K562 (cell line): ENCODE results near the gene DAAM1. TPM values are rescaled to one million over a fixed set of nuclear protein-coding genes. Genes with fewer than 3 reads are reported as not detected.

Experiments
- ATAC-seq: fragments of 200-7000 bp; cut with Tn5 transposase; 3 replicates; pipeline ENCODE4 v1.9.1; 2020; ENCODE audit warnings: moderate library complexity
- BruUV-seq: library from RNA; stranded (reverse); fragments of 400-500 nt; replicated peaks from 2 replicates; lab custom pipeline; 2021; lab: Mats Ljungman, UMichigan
- CTCF ChIA-PET: fragments of 300-600 bp; formaldehyde crosslinking; extraction: SDS; loops from one replicate; lab custom pipeline; 2021; ENCODE audit warnings: low intra/inter-chr PET ratio; lab: Yijun Ruan, JAX
- POLR2A ChIA-PET: fragments of 300-600, 350-650 bp; sonication (Branson Sonifier 250); formaldehyde crosslinking; extraction: SDS; loops from one replicate; lab custom pipeline; 2021; ENCODE audit warnings: antibody characterized with exemption, inconsistent platforms; lab: Yijun Ruan, JAX
- DNase-seq, 4 experiments: peaks; one replicate each; pipeline versions ENCODE4 v3.0.0 to v3.0.0-alpha.2; 2011 to 2018; ENCODE audit warnings: low spot score in 3 of 4, mixed read lengths in 3 of 4; ENCODE audit errors: extremely low read depth in 1 of 4
- FAIRE-seq: peaks from 2 replicates; lab custom pipeline; 2011; peaks lifted over from hg19 to GRCh38; lab: Jason Lieb, UNC
- H2AFZ ChIP-seq: 2 replicates; pipeline ENCODE4 v1.6.0; 2011; ENCODE audit warnings: low read depth, low read length, control low read depth, inconsistent platforms
- H3K27ac ChIP-seq: fragments of 200-600 bp; 3 replicates; pipeline ENCODE4 v1.8.0; 2011; ENCODE audit warnings: low read depth, mild to moderate bottlenecking, control low read depth, inconsistent platforms, low read length, moderate library complexity, mixed read lengths; ENCODE audit errors: extremely low read depth
- H3K27me3 ChIP-seq, 2 experiments: fragments of 300-600 bp in 1 of 2; 2 replicates in 1 of 2; 3 replicates in 1 of 2; pipeline versions ENCODE4 v1.6.0 to v1.8.0; 2011; ENCODE audit warnings: inconsistent platforms in 2 of 2, low read length in 2 of 2, mild to moderate bottlenecking in 1 of 2, mixed read lengths in 1 of 2, moderate library complexity in 1 of 2; ENCODE audit not compliant: control insufficient read depth in 2 of 2, insufficient read depth in 2 of 2
- H3K36me3 ChIP-seq: fragments of 300-600 bp; 3 replicates; pipeline ENCODE4 v1.8.0; 2011; ENCODE audit warnings: mild to moderate bottlenecking, low read length, inconsistent platforms; ENCODE audit not compliant: control insufficient read depth, insufficient read depth
- H3K4me1 ChIP-seq, 2 experiments: fragments of 200-600 bp in 1 of 2; replicated peaks in 1 of 2; 2 replicates in 1 of 2; 3 replicates in 1 of 2; pipeline versions ENCODE4 v1.5.1 to v1.8.0; 2011; ENCODE audit warnings: inconsistent platforms in 2 of 2, low read length in 2 of 2, mild to moderate bottlenecking in 1 of 2, mixed read lengths in 1 of 2, moderate library complexity in 1 of 2; ENCODE audit not compliant: control insufficient read depth in 2 of 2, insufficient read depth in 2 of 2
- H3K4me2 ChIP-seq: 2 replicates; pipeline ENCODE4 v1.6.1; 2011; ENCODE audit warnings: low read length, control low read depth, inconsistent platforms, mixed read lengths; ENCODE audit not compliant: insufficient read depth
- H3K4me3 ChIP-seq: fragments of 200-600 bp; sonication (generic), shearing (Covaris generic); 2 replicates; pipeline ENCODE4 v1.5.1; 2016; ENCODE audit warnings: control low read depth, inconsistent platforms
- H3K79me2 ChIP-seq: fragments of 200-600 bp; 3 replicates; pipeline ENCODE4 v1.8.0; 2011; ENCODE audit warnings: low read length, inconsistent platforms; ENCODE audit not compliant: control insufficient read depth, insufficient read depth
- H3K9ac ChIP-seq, 2 experiments: 2 replicates each; pipeline versions ENCODE4 v1.6.0 to v1.6.1; 2011; ENCODE audit warnings: low read depth in 2 of 2, low read length in 2 of 2, control low read depth in 1 of 2, inconsistent platforms in 1 of 2, mild to moderate bottlenecking in 1 of 2, mixed read lengths in 1 of 2; ENCODE audit not compliant: insufficient read depth in 1 of 2
- H3K9me1 ChIP-seq: one replicate; pipeline ENCODE4 v1.6.0; 2011; ENCODE audit warnings: inconsistent platforms, mild to moderate bottlenecking, low read length, moderate library complexity; ENCODE audit not compliant: control insufficient read depth, insufficient read depth
- H3K9me3 ChIP-seq: replicated peaks from 2 replicates; pipeline ENCODE4 v1.5.1; 2011; ENCODE audit warnings: low read depth, low read length, inconsistent platforms; ENCODE audit not compliant: control insufficient read depth, insufficient read depth
- H4K20me1 ChIP-seq: replicated peaks from 2 replicates; pipeline ENCODE4 v1.6.1; 2011; ENCODE audit warnings: low read length, inconsistent platforms, mixed read lengths; ENCODE audit not compliant: control insufficient read depth, insufficient read depth
- ADNP ChIP-seq: fragments of 200-800 bp; sonication (Bioruptor generic); IDR thresholded peaks from 2 replicates; pipeline ENCODE4 v1.6.1; 2016; ENCODE audit warnings: missing genetic modification characterization, missing compliant biosample characterization
- BRF2 ChIP-seq: IDR thresholded peaks from 3 replicates; pipeline ENCODE4 v1.6.1; 2011; ENCODE audit warnings: borderline replicate concordance, mild to moderate bottlenecking; ENCODE audit not compliant: insufficient read length, insufficient read depth
- CHD1 ChIP-seq: fragments of 200-600 bp; sonication (generic); IDR thresholded peaks from one replicate; pipeline ENCODE4 v1.6.1; 2012; ENCODE audit warnings: mild to moderate bottlenecking, moderate library complexity, low read length, inconsistent platforms
- FOSL1 ChIP-seq: fragments of 200-800 bp; sonication (Bioruptor generic); conservative IDR thresholded peaks from 2 replicates; pipeline ENCODE4 v1.6.1; 2016; ENCODE audit warnings: missing genetic modification characterization, missing compliant biosample characterization
- GTF2F1 ChIP-seq: IDR thresholded peaks from 2 replicates; pipeline ENCODE4 v1.6.1; 2011; ENCODE audit warnings: low read depth, low read length, improper control_type of control experiment
- HMBOX1 ChIP-seq: sonication (generic); IDR thresholded peaks from 2 replicates; pipeline ENCODE4 v1.6.1; 2016
- MED1 ChIP-seq: sonication (generic); formaldehyde crosslinking; IDR thresholded peaks from 2 replicates; pipeline ENCODE4 v1.8.1; 2023; ENCODE audit warnings: missing genetic modification reagents, borderline replicate concordance
- NR2C2 ChIP-seq, 2 experiments: fragments of 200-800 bp in 1 of 2; sonication (Bioruptor generic) in 1 of 2; sonication (generic) in 1 of 2; formaldehyde crosslinking in 1 of 2; IDR thresholded peaks; 2 replicates each; pipeline versions ENCODE4 v1.6.1 to v1.8.0; 2016 to 2022; ENCODE audit warnings: mild to moderate bottlenecking in 1 of 2, missing compliant biosample characterization in 1 of 2, missing genetic modification characterization in 1 of 2, missing genetic modification reagents in 1 of 2
- POU5F1 ChIP-seq: fragments of 150-350 bp; IDR thresholded peaks from 2 replicates; pipeline ENCODE4 v1.6.1; 2014; ENCODE audit warnings: borderline replicate concordance, low read length, low read depth, mild to moderate bottlenecking; ENCODE audit not compliant: partially characterized antibody
- PTBP1 ChIP-seq: fragments of 200-400 bp; formaldehyde crosslinking; IDR thresholded peaks from 2 replicates; pipeline ENCODE4 v1.6.1; 2017; ENCODE audit warnings: low read depth, low read length
- SNRNP70 ChIP-seq: fragments of 200-400 bp; formaldehyde crosslinking; optimal IDR thresholded peaks from 2 replicates; pipeline ENCODE3; 2017; ENCODE audit warnings: low read depth, low read length
- TRIM28 ChIP-seq: fragments of 450-650 bp; IDR thresholded peaks from 2 replicates; pipeline ENCODE4 v1.6.1; 2017
- ZC3H11A ChIP-seq: IDR thresholded peaks from 2 replicates; pipeline ENCODE4 v1.6.1; 2012; ENCODE audit warnings: low read depth, low read length, improper control_type of control experiment
- ZNF561 ChIP-seq: fragments of 450-650 bp; formaldehyde crosslinking; conservative IDR thresholded peaks from 2 replicates; pipeline ENCODE4 v1.4.0; 2020; ENCODE audit warnings: mild to moderate bottlenecking, moderate library complexity
- WGBS: fragments of 100-300 bp; shearing (Covaris generic); methylation state at CpG from one replicate; pipeline ENCODE4 v1.1.6; 2016; ENCODE audit warnings: low coverage, mixed read lengths; ENCODE audit not compliant: insufficient coverage; ENCODE audit errors: missing lambda C conversion rate; 5-methylcytosine and 5-hydroxymethylcytosine counted together
- in situ Hi-C: fragments of 300-500 bp; cut with MboI; formaldehyde crosslinking; loops from 4 replicates; pipeline ENCODE4 v1.15.0; 2018; ENCODE audit warnings: inconsistent platforms, mixed read lengths
- intact Hi-C: fragments of 100-400 bp; cut with micrococcal nuclease; formaldehyde crosslinking; loops from 2 replicates; pipeline ENCODE4 v1.14.2; 2022
- polyA plus RNA-seq, 8 experiments: library from polyadenylated mRNA; depleted of rRNA in 4 of 8; stranded (reverse) in 5 of 8; unstranded in 3 of 8; fragments of >200 nt; fragmentation: Nextera tagmentation in 2 of 8; fragmentation: Illumina TruSeq in 1 of 8; extraction: Ambion mirVana in 2 of 8; extraction: Trizol in 1 of 8; gene quantifications; 2 replicates each; pipeline versions ENCODE4 v1.2.1 to v1.2.3, GENCODE V29; 2011 to 2014; ENCODE audit warnings: inconsistent platforms in 1 of 8, missing spikeins in 1 of 8
- total RNA-seq, 7 experiments: library from RNA; depleted of rRNA in 6 of 7; stranded (reverse); fragments of >200 nt in 6 of 7; fragmentation: Illumina TruSeq in 2 of 7; extraction: Trizol in 2 of 7; gene quantifications; 2 replicates each; pipeline versions ENCODE4 v1.2.1 to v1.2.3, GENCODE V29; 2011 to 2021; ENCODE audit warnings: low replicate concordance in 1 of 7

The DAAM1 gene
- total and polyA plus RNA-seq, 9 of the 15 experiments (the other 6 are each of a cell fraction or from before 2014, with no cell fraction given): 3.6 to 11.6 (median 6.7) TPM

GRCh38 chr14:59154373-59154772, 34.1 kb upstream of the DAAM1 start:
- no peaks in the 10 kb centered on the region for H3K36me3 ChIP-seq
- 0% methylated on average over 2 of the region's 2 CpGs for WGBS
- no peak for TF ChIP-seq ADNP (tag)
- TF ChIP-seq NR2C2 (CRISPR knock-in tag; IDR thresholded peaks at IDR 0.05): no peak
- no peak for TF ChIP-seq NR2C2 (tag; IDR thresholded peaks at IDR 0.05)
- no peak for TF ChIP-seq GTF2F1
- no peak for TF ChIP-seq MED1 (CRISPR knock-in tag)
- TF ChIP-seq CHD1: no peak
- TF ChIP-seq TRIM28: no peak
- TF ChIP-seq FOSL1 (tag): no peak
- TF ChIP-seq PTBP1: no peak
- no peak for TF ChIP-seq BRF2
- TF ChIP-seq SNRNP70: no peak
- TF ChIP-seq HMBOX1: no peak
- TF ChIP-seq POU5F1: no peak
- no peak for TF ChIP-seq ZNF561 (CRISPR knock-in tag)
- no peak for TF ChIP-seq ZC3H11A
- TF ChIP-seq, all 486 proteins: peak for 0
- Histone ChIP-seq H4K20me1 (no peaks in the 10 kb centered on the region), H3K9ac (no peak overlapping the region), H3K9me1 (no peaks in the 10 kb centered on the region), H3K4me2 (no peak overlapping the region), H3K27ac (no peak overlapping the region), H2AFZ (no peak overlapping the region), H3K27me3 (no peaks in the 10 kb centered on the region; a peak in 1 of 5 replicates), H3K4me3 (no peak overlapping the region), H3K4me1 (no peaks in the 10 kb centered on the region), H3K9me3 (no peaks in the 10 kb centered on the region), H3K79me2 (no peaks in the 10 kb centered on the region)
- no TSS peak for BruUV-seq
- POLR2A ChIA-PET: no interaction called here
- CTCF ChIA-PET: no interaction called here
- in situ Hi-C loops (no loop called here), intact Hi-C loops (loop anchor here (10.0 kb wide), 1 partner anchor 90 kb away; no protein-coding TSS in a partner anchor)
- ATAC-seq (no peak), FAIRE-seq (no peak), DNase-seq (no peak)
